ENCODE measurements around the gene REELD1. TPM values are rescaled to one million over a fixed set of nuclear protein-coding genes. Genes with fewer than 3 reads are reported as not detected.

REELD1 gene
- total and polyA plus RNA-seq, 2 donors (not counting 3 experiments of a cell fraction or from before 2014, with no cell fraction given) = not detected

GRCh38 chr4:146263793-146264192 is 49.5 kb downstream of the REELD1 start:
- DNase-seq (ENCODE audit: low read depth, low spot score) (no peak), FAIRE-seq (no peak)
- Histone ChIP-seq H3K4me2 (ENCODE audit: insufficient read depth, low read length) (no peak overlapping the region), H4K20me1 (replicated peaks; ENCODE audit: control insufficient read depth, extremely low read depth, insufficient read depth, low read length) (no peaks in the 10 kb centered on the region), H3K27me3 (ENCODE audit: control insufficient read depth in 2 of 2, insufficient read depth in 2 of 2, low read length in 2 of 2) (no peaks in the 10 kb centered on the region), H3K36me3 (ENCODE audit: control insufficient read depth in 2 of 2, extremely low read depth in 1 of 2, insufficient read depth in 2 of 2, low read length in 2 of 2) (no peaks in the 10 kb centered on the region), H3K4me1 (ENCODE audit: control insufficient read depth, extremely low read depth, insufficient read depth, low read length) (no peaks in the 10 kb centered on the region), H2AFZ (ENCODE audit: low read depth, low read length) (no peak overlapping the region), H3K9me1 (replicated peaks; ENCODE audit: control insufficient read depth, extremely low read depth, insufficient read depth, low read length) (no peaks in the 10 kb centered on the region), H3K9me3 (replicated peaks; ENCODE audit: control insufficient read depth, insufficient read depth, low read length) (no peaks in the 10 kb centered on the region), H3K9ac (replicated peaks; ENCODE audit: extremely low read depth, insufficient read depth, low read length) (no peak overlapping the region), H3K27ac (ENCODE audit: insufficient read depth, low read depth, low read length) (no peak overlapping the region), H3K4me3 (replicated peaks in 1 of 3; ENCODE audit: insufficient read depth in 1 of 3, low read depth in 1 of 3, low read length in 3 of 3) (no peak overlapping the region), H3K79me2 (ENCODE audit: control insufficient read depth, insufficient read depth, low read length) (no peaks in the 10 kb centered on the region)
- BruUV-seq (replicated peaks) = no TSS peak
- POLR2A ChIA-PET = no interaction called here
- no peak for TF ChIP-seq EZH2 (IDR thresholded peaks at IDR 0.05; ENCODE audit: borderline replicate concordance, low read depth, low read length, severe bottlenecking)
- no peak for TF ChIP-seq JUN (IDR thresholded peaks at IDR 0.05; ENCODE audit: borderline replicate concordance, insufficient read depth, insufficient read length, low read depth)
- TF ChIP-seq CTCF (IDR thresholded peaks at IDR 0.05; ENCODE audit: extremely low read depth in 1 of 2, insufficient read depth in 1 of 2, low read depth in 1 of 2, low read length in 2 of 2) = no peak
- TF ChIP-seq MYC (IDR thresholded peaks at IDR 0.05; ENCODE audit: low read depth, low read length) = no peak
- no peak for TF ChIP-seq POLR2A (IDR thresholded peaks at IDR 0.05; ENCODE audit: low read depth, low read length)
- TF ChIP-seq MAX (IDR thresholded peaks at IDR 0.05; ENCODE audit: insufficient read depth, insufficient read length) = no peak
- TF ChIP-seq POLR2AphosphoS5 (IDR thresholded peaks at IDR 0.05; ENCODE audit: insufficient read depth, low read depth, low read length) = no peak
- no peak for TF ChIP-seq FOS (IDR thresholded peaks at IDR 0.05; ENCODE audit: borderline replicate concordance, insufficient read depth, low read length)
- TF ChIP-seq GATA2 (IDR thresholded peaks at IDR 0.05; ENCODE audit: insufficient read depth, insufficient read length, low read depth, low read length) = no peak
- intact Hi-C loops (cut with micrococcal nuclease) = no loop called here
- CTCF ChIA-PET = interaction anchor here (1.5 kb wide), 1 partner anchor 9 kb away, joined by 3 read pairs; no protein-coding TSS in a partner anchor
- dilution Hi-C loops (cut with MboI; ENCODE audit: extremely low pct_ligation_motif_present, low sequenced_read_pairs) = no loop called here

Measured in endothelial cell of umbilical vein (primary cell).